Lower leg skin (tissue), 3 donors: ENCODE results near the gene NEXN.

Source experiments
- POLR2A ChIP-seq, 2 donors: fragments of 450-650 bp; IDR thresholded peaks; one replicate each; pipeline ENCODE4 v1.6.1; 2016 to 2017; ENCODE audit warnings: antibody characterized with exemption in 2 of 2, mild to moderate bottlenecking in 1 of 2, moderate library complexity in 1 of 2
- TF ChIP-seq, protein P1 (sequence below), 3 donors: fragments of 450-650 bp; IDR thresholded peaks; one replicate each; pipeline ENCODE4 v1.5.1; 2016; ENCODE audit warnings: antibody characterized with exemption in 3 of 3, mild to moderate bottlenecking in 3 of 3, moderate library complexity in 2 of 3

DNA sequence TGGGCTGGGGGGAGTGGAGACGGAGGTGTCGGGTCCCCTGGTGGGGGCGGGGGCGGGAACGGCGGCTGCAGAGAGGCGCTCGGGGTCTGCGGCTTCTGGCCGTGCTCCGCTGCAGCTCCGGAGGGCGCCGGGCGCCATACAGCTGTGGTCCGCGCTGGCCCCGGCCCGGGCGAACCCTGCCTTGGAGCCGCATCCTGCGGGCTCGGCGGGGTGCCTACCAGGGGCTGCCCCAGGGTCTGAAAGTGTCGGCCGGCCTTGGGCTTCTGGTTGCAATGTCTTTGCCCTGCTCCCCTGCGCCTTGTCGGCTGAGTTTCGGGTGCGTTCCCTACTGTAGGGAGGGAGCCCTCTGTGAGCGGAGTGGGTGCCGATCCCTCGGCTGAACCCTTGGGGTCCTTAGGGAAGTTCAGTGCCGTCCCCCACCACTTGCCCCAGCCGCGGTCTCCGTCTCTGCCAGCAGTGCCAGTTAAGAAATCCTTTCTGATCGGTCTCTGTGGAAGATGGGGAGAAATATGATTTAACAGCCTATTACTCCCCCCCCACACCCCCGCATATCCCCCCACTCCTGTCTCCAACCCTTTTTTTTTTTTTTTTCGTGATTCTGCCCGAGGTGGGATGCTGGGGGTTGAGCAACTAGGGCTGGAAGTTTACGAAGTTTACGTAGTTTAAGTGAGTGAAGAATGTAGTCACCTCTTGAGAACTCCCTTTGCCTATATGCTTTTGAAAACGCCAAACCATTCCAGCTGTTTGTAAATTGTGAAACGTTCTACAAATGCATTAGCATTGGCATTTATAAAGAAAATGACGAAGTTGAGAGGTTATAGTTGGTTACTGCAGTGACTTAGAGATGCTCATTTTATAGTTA, 588 bp downstream of the NEXN start:
- TF ChIP-seq POLR2A (IDR thresholded peaks at IDR 0.05), result no peak
- TF ChIP-seq, protein P1, sequence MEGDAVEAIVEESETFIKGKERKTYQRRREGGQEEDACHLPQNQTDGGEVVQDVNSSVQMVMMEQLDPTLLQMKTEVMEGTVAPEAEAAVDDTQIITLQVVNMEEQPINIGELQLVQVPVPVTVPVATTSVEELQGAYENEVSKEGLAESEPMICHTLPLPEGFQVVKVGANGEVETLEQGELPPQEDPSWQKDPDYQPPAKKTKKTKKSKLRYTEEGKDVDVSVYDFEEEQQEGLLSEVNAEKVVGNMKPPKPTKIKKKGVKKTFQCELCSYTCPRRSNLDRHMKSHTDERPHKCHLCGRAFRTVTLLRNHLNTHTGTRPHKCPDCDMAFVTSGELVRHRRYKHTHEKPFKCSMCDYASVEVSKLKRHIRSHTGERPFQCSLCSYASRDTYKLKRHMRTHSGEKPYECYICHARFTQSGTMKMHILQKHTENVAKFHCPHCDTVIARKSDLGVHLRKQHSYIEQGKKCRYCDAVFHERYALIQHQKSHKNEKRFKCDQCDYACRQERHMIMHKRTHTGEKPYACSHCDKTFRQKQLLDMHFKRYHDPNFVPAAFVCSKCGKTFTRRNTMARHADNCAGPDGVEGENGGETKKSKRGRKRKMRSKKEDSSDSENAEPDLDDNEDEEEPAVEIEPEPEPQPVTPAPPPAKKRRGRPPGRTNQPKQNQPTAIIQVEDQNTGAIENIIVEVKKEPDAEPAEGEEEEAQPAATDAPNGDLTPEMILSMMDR (IDR thresholded peaks at IDR 0.05), result no peak
